ENCODE results near the gene TPD52L1.
"Not testable (repeated sequence)": the region's sequence is repeated elsewhere in the genome, so short reads cannot be mapped to it uniquely, and the experiment has no call there.

Gene TPD52L1

DNA sequence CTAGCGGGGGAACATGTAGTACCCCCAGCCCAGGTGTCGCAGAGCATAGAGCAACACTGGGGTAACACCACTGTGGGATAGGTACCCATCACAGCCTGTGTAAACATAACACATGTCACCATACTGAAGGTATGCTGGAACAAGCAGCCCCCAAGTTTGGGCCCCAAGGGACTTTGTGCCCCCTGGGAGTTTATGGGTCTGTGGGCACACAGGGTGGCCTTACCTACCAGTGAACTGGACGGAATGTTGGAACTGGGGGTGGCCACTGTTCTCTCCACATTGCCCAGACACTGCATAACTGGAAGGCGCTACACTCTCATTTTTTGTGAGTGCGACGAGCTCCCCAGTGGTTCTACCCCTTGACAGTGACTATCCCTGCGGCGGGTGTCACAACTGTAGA is 119.7 kb downstream of the TPD52L1 start:
- TF ChIP-seq, protein P1, sequence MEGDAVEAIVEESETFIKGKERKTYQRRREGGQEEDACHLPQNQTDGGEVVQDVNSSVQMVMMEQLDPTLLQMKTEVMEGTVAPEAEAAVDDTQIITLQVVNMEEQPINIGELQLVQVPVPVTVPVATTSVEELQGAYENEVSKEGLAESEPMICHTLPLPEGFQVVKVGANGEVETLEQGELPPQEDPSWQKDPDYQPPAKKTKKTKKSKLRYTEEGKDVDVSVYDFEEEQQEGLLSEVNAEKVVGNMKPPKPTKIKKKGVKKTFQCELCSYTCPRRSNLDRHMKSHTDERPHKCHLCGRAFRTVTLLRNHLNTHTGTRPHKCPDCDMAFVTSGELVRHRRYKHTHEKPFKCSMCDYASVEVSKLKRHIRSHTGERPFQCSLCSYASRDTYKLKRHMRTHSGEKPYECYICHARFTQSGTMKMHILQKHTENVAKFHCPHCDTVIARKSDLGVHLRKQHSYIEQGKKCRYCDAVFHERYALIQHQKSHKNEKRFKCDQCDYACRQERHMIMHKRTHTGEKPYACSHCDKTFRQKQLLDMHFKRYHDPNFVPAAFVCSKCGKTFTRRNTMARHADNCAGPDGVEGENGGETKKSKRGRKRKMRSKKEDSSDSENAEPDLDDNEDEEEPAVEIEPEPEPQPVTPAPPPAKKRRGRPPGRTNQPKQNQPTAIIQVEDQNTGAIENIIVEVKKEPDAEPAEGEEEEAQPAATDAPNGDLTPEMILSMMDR (IDR thresholded peaks at IDR 0.05; ENCODE audit: control insufficient read depth, insufficient read depth, low read depth, low read length, missing control alignments), result no peak
- no peak overlapping the region for H3K4me3 ChIP-seq (ENCODE audit: control insufficient read depth, low read depth, low read length)
- no peak for DNase-seq (ENCODE audit: low read depth)

DNA sequence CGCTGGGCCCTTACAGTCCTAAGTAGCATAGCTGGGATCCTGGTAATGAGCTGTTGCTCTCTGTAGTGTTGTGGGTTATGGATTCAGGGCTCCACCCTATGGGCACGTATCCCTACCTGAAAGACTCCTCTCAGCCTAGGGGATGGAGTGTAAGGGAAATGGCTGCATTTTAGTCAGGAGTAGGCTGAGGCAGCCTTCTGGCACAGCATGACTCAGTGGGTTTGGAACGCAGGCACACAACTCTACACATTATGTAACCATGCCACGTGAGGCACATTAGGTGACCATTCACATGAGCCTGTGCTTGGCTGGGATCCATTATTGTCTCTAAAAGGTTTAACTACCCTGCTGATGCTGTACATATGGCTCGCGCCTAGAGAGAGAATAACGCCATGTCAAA is 120.4 kb downstream of the TPD52L1 start:
- TF ChIP-seq, protein P1 (IDR thresholded peaks at IDR 0.05; ENCODE audit: control insufficient read depth, insufficient read depth, low read depth, low read length, missing control alignments), result no peak

DNA sequence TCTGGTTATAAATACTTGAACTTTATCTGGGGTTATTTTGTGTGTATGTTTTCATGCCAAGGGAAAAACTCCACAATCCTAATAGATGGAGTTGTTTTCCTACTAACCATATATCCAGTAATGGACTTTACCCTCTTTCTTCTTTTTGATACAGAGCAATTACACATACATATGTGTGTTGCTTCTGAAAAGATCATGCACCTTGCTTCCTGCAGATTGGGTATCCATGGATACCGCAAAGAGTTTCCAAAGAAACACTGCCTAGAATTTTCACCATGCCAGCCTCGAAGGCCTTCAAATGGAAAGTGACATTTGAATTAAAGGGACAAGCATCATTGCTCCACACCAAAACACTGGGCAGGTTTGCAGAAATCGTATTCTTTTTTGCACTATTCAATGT is 121.4 kb downstream of the TPD52L1 start:
- TF ChIP-seq, protein P1 (IDR thresholded peaks at IDR 0.05; ENCODE audit: control insufficient read depth, insufficient read depth, low read depth, low read length, missing control alignments), result no peak
- no peak overlapping the region for H3K4me3 ChIP-seq (ENCODE audit: control insufficient read depth, low read depth, low read length)
- DNase-seq (ENCODE audit: low read depth), result no peak

More for the DNA sequence above, 120.4 kb downstream of the TPD52L1 start:
- no peak for DNase-seq (ENCODE audit: low read depth)
- H3K4me3 ChIP-seq (ENCODE audit: control insufficient read depth, low read depth, low read length), result no peak overlapping the region

DNA sequence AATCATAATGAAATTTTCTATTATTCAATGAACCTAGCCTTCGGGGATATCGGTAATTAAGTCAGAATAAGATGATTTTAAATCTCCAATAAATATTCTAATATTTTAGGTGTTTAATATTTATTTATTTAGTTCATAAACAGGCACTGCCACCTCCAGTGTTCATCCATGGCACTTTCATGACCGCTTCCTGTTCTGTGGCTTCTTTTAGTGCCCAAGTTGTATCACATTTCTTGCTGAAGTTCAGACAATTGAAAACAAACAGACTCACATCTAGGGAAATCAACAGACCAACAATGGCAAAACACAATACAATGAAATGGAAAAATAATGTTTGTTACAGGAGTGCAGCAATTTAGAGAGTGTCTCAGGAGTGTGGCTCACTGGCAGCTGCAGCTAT is 122.2 kb downstream of the TPD52L1 start:
- TF ChIP-seq, protein P1 (IDR thresholded peaks at IDR 0.05; ENCODE audit: control insufficient read depth, insufficient read depth, low read depth, low read length, missing control alignments), result no peak
- no peak for DNase-seq (ENCODE audit: low read depth)
- H3K4me3 ChIP-seq (ENCODE audit: control insufficient read depth, low read depth, low read length), result no peak overlapping the region

DNA sequence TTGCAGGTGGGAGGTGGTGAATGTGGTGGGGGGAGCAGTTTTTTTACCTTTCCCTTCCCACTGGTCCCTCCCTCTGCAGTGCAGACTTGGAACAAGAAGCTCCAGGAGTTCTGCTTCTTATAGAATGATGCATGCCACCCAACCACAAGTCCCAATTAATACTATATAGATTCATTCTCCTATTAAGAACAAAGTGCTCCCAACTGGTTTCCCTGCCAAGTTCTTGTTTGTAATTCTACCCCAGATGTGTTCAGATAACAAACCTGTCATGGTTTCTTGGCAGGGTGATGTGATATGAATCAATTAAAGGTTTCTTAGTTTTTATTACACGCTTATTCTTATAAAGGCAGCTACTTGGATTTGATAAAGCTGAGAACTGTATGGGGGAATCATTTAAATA is 124.3 kb downstream of the TPD52L1 start:
- TF ChIP-seq, protein P1 (IDR thresholded peaks at IDR 0.05; ENCODE audit: control insufficient read depth, insufficient read depth, low read depth, low read length, missing control alignments), result no peak
- no peak for DNase-seq (ENCODE audit: low read depth)
- no peak overlapping the region for H3K4me3 ChIP-seq (ENCODE audit: control insufficient read depth, low read depth, low read length)

DNA sequence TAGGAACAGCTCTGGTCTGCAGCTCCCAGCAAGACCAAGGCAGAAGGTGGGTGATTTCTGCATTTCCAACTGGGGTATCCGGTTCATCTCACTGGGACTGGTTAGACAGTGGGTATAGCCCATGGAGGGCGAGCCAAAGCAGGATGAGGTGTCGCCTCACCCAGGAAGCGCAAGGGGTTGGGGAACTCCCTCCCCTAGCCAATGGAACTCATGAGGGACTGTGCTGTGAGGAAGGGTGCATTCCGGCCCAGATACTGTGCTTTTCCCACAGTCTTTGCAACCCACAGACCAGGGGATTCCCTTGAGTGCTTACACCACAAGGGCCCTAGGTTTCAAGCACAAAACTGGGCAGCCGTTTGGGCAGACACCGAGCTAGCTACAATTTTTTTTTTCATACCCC is 126.4 kb downstream of the TPD52L1 start:
- H3K4me3 ChIP-seq (ENCODE audit: control insufficient read depth, low read depth, low read length), result no peak overlapping the region
- no peak for DNase-seq (ENCODE audit: low read depth)
- TF ChIP-seq, protein P1 (IDR thresholded peaks at IDR 0.05; ENCODE audit: control insufficient read depth, insufficient read depth, low read depth, low read length, missing control alignments), result no peak

DNA sequence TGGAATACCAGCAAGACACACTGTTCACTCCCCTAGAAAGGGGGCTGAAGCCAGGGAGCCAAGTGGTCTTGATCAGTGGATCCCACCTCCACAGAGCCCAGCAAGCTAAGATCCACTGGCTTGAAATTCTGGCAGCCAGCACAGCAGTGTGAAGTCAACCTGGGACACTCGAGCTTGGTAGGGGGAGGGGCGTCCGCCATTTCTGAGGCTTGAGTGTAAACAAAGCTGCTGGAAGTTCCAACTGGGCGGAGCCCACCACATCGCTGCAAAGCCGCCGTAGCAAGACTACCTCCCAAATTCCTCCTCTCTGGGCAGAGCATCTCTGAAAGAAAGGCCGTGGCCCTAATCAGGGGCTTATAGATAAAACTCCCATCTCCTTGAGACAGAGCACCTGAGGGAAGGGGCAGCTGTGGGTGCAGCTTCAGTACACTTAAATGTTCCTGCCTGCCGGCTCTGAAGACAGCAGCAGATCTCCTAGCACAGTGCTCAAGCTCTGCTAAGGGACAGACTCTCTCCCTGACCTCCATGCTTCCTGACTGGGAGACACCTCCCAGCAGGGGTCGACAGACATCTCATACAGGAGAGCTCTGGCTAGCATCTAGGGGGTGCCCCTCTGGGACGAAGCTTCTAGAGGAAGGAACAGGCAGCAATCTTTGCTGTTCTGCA is 126.9 kb downstream of the TPD52L1 start:
- DNase-seq (ENCODE audit: low read depth); H3K4me3 ChIP-seq (ENCODE audit: control insufficient read depth, low read depth, low read length): not testable (repeated sequence)

DNA sequence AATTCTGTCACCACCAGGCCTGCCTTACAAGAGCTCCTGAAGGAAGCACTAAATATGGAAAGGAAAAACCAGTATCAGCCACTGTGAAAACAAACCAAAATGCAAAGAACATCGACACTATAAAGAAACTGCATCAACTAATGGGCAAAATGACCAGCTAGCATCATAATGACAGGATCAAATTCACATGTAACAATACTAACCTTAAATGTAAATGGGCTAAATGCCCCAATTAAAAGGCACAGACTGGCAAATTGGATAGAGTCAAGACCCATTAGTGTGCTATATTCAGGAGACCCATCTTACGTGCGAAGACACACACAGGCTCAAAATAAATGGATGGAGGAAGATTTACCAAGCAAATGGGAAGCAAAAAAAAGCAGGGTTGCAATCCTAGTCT is 128.9 kb downstream of the TPD52L1 start:
- not testable (repeated sequence) for DNase-seq (ENCODE audit: low read depth); H3K4me3 ChIP-seq (ENCODE audit: control insufficient read depth, low read depth, low read length)

All from AG09309 (cell line).